Peyer's patch (tissue), 4 donors: Measurements from ENCODE around the gene ITGAL. TPM values are rescaled to one million over a fixed set of nuclear protein-coding genes. Genes with fewer than 3 reads are reported as not detected.
A peak's percentile ranks its signal among the peaks of the same experiment; 100 is the strongest.
"Not testable (repeated sequence)": the region's sequence is repeated elsewhere in the genome, so short reads cannot be mapped to it uniquely, and the experiment has no call there.

Source experiments
- DNase-seq, 3 donors: peaks; one replicate each; pipeline ENCODE4 v3.0.0-alpha.2; 2017 to 2019
- H3K27ac ChIP-seq, 4 donors: fragments of 200-600 bp; sonication (generic); one replicate each; pipeline ENCODE4 v1.5.1; 2016 to 2019
- H3K27me3 ChIP-seq, 2 donors: fragments of 200-600 bp; sonication (generic); one replicate each; pipeline ENCODE4 v1.5.1; 2019
- H3K36me3 ChIP-seq, 3 donors: fragments of 200-600 bp; sonication (generic); one replicate each; pipeline ENCODE4 v1.5.1; 2016 to 2019
- H3K4me1 ChIP-seq, 4 donors: fragments of 200-600 bp; sonication (generic); one replicate each; pipeline ENCODE4 v1.5.1; 2016 to 2019
- H3K4me3 ChIP-seq, 4 donors: fragments of 200-600 bp; sonication (generic); 1 replicate in 3 of 4; 2 replicates in 1 of 4; pipeline ENCODE4 v1.5.1; 2016 to 2019; ENCODE audit warnings: mild to moderate bottlenecking in 1 of 4
- H3K9me3 ChIP-seq, 4 donors: fragments of 200-600 bp; sonication (generic); one replicate each; pipeline ENCODE4 v1.5.1; 2016 to 2019; ENCODE audit warnings: mild to moderate bottlenecking in 1 of 4
- CTCF ChIP-seq, 6 experiments: fragments of 450-650 bp in 4 of 6; fragments of 200-600 bp in 2 of 6; sonication (generic) in 1 of 6; IDR thresholded peaks; one replicate each; pipeline ENCODE4 v1.5.1; 2017 to 2019; ENCODE audit warnings: antibody characterized with exemption in 6 of 6, mild to moderate bottlenecking in 3 of 6, moderate library complexity in 1 of 6
- POLR2A ChIP-seq, 2 donors: fragments of 450-650 bp; IDR thresholded peaks; one replicate each; pipeline ENCODE4 v1.5.1; 2017; ENCODE audit warnings: antibody characterized with exemption in 2 of 2, mild to moderate bottlenecking in 2 of 2, moderate library complexity in 2 of 2
- total RNA-seq, 4 donors: library from RNA; depleted of rRNA; stranded (reverse); fragments of >200 nt; gene quantifications; one replicate each; pipeline ENCODE4 v1.1.0, GENCODE V29; 2016

The ITGAL gene
- total RNA-seq, 4 donors from 2014 or later = 4.3 to 52.0 (median 13.0) TPM

- TF ChIP-seq CTCF (IDR thresholded peaks at IDR 0.05) (no peak), POLR2A (IDR thresholded peaks at IDR 0.05) (no peak)
- H3K4me1 ChIP-seq = peaks cover 7 to 16% (median 11%) of the 10 kb centered on the region in 4 donors
- H3K36me3 ChIP-seq = peaks cover 0 to 4% (median 0%) of the 10 kb centered on the region in 3 donors
- no peaks in the 10 kb centered on the region for H3K9me3 ChIP-seq
- H3K4me3 ChIP-seq = no peak overlapping the region
- no peaks in the 10 kb centered on the region for H3K27me3 ChIP-seq
- no peak for DNase-seq
- no peak overlapping the region for H3K27ac ChIP-seq
These were observed 23.5 kb upstream of the ITGAL start for GRCh38 chr16:30449116-30449435.

- H3K9me3 ChIP-seq, H3K36me3 ChIP-seq, H3K4me1 ChIP-seq, H3K27me3 ChIP-seq, DNase-seq, H3K4me3 ChIP-seq: not testable (repeated sequence)
- peak overlapping the region in 2 of 4 donors; percentile 22 to 68 for H3K27ac ChIP-seq
These were observed 19.6 kb upstream of the ITGAL start for GRCh38 chr16:30452709-30453580.

GRCh38 chr16:30456302-30456701 is 16.2 kb upstream of the ITGAL start:
- no peaks in the 10 kb centered on the region for H3K9me3 ChIP-seq
- no peaks in the 10 kb centered on the region for H3K36me3 ChIP-seq
- no peak for TF ChIP-seq CTCF (IDR thresholded peaks at IDR 0.05)
- no peak for TF ChIP-seq POLR2A (IDR thresholded peaks at IDR 0.05)
- H3K4me3 ChIP-seq = no peak overlapping the region
- peaks cover 7 to 14% (median 11%) of the 10 kb centered on the region in 4 donors for H3K4me1 ChIP-seq
- no peak overlapping the region for H3K27ac ChIP-seq
- no peaks in the 10 kb centered on the region for H3K27me3 ChIP-seq
- no peak for DNase-seq

- no peaks in the 10 kb centered on the region for H3K36me3 ChIP-seq
- H3K9me3 ChIP-seq = no peaks in the 10 kb centered on the region
- TF ChIP-seq CTCF (IDR thresholded peaks at IDR 0.05) (no peak), POLR2A (IDR thresholded peaks at IDR 0.05) (no peak)
- H3K4me3 ChIP-seq = no peak overlapping the region
- no peak overlapping the region for H3K27ac ChIP-seq
- H3K4me1 ChIP-seq = peaks cover 5 to 14% (median 11%) of the 10 kb centered on the region in 4 donors
- DNase-seq = no peak
- no peaks in the 10 kb centered on the region for H3K27me3 ChIP-seq
These were observed 15.3 kb upstream of the ITGAL start for GRCh38 chr16:30457256-30457655.

GRCh38 chr16:30457743-30458560 is 14.6 kb upstream of the ITGAL start:
- Histone ChIP-seq H3K36me3 (no peaks in the 10 kb centered on the region), H3K27me3 (no peaks in the 10 kb centered on the region), H3K4me1 (peaks cover 0 to 14% (median 11%) of the 10 kb centered on the region in 4 donors), H3K9me3 (no peaks in the 10 kb centered on the region), H3K4me3 (no peak overlapping the region), H3K27ac (peak overlapping the region in 2 of 4 donors; percentile 44 to 82)
- TF ChIP-seq CTCF (IDR thresholded peaks at IDR 0.05) (no peak), POLR2A (IDR thresholded peaks at IDR 0.05) (no peak)
- DNase-seq = no peak
